ENCODE results near the gene OR10G3.

- TF ChIP-seq, protein P1, sequence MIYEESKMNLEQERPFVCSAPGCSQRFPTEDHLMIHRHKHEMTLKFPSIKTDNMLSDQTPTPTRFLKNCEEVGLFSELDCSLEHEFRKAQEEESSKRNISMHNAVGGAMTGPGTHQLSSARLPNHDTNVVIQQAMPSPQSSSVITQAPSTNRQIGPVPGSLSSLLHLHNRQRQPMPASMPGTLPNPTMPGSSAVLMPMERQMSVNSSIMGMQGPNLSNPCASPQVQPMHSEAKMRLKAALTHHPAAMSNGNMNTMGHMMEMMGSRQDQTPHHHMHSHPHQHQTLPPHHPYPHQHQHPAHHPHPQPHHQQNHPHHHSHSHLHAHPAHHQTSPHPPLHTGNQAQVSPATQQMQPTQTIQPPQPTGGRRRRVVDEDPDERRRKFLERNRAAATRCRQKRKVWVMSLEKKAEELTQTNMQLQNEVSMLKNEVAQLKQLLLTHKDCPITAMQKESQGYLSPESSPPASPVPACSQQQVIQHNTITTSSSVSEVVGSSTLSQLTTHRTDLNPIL (CRISPR knock-in tag; IDR thresholded peaks at IDR 0.05; ENCODE audit: low read depth): no peak
- TF ChIP-seq TCF4 (CRISPR knock-in tag; IDR thresholded peaks at IDR 0.05; ENCODE audit: borderline replicate concordance) (no peak), ZFP3 (CRISPR knock-in tag; IDR thresholded peaks at IDR 0.05) (no peak), ZFP30 (CRISPR knock-in tag; IDR thresholded peaks at IDR 0.05) (no peak), SNAI2 (CRISPR knock-in tag; IDR thresholded peaks at IDR 0.05) (no peak), ZNF565 (CRISPR knock-in tag; conservative IDR thresholded peaks at IDR 0.05; ENCODE audit: low read depth) (no peak), PATZ1 (CRISPR knock-in tag; IDR thresholded peaks at IDR 0.05; ENCODE audit: borderline replicate concordance) (no peak)
- TF ChIP-seq, protein P2, sequence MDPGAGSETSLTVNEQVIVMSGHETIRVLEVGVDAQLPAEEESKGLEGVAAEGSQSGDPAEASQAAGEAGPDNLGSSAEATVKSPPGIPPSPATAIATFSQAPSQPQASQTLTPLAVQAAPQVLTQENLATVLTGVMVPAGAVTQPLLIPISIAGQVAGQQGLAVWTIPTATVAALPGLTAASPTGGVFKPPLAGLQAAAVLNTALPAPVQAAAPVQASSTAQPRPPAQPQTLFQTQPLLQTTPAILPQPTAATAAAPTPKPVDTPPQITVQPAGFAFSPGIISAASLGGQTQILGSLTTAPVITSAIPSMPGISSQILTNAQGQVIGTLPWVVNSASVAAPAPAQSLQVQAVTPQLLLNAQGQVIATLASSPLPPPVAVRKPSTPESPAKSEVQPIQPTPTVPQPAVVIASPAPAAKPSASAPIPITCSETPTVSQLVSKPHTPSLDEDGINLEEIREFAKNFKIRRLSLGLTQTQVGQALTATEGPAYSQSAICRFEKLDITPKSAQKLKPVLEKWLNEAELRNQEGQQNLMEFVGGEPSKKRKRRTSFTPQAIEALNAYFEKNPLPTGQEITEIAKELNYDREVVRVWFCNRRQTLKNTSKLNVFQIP (CRISPR knock-in tag; IDR thresholded peaks at IDR 0.05; ENCODE audit: borderline replicate concordance, low read depth): no peak
Observed at GRCh38 chr14:21528381-21529348, 51.2 kb downstream of the OR10G3 start.
